Suprapubic skin (tissue), 4 donors: Measurements from ENCODE around the gene NAP1L1. TPM values are rescaled to one million over a fixed set of nuclear protein-coding genes. Genes with fewer than 3 reads are reported as not detected.

Source experiments
- DNase-seq, 2 donors: peaks; one replicate each; pipeline ENCODE4 v3.0.0-alpha.2; 2019; ENCODE audit warnings: low spot score in 2 of 2
- H3K27ac ChIP-seq: fragments of 200-600 bp; sonication (generic); one replicate; pipeline ENCODE4 v1.5.1; 2019
- H3K27me3 ChIP-seq: fragments of 200-600 bp; sonication (generic); one replicate; pipeline ENCODE4 v1.5.1; 2019
- H3K36me3 ChIP-seq: fragments of 200-600 bp; sonication (generic); one replicate; pipeline ENCODE4 v1.5.1; 2019
- H3K4me1 ChIP-seq: fragments of 200-600 bp; sonication (generic); one replicate; pipeline ENCODE4 v1.5.1; 2019
- H3K4me3 ChIP-seq: fragments of 200-600 bp; sonication (generic); one replicate; pipeline ENCODE4 v1.5.1; 2019; ENCODE audit warnings: mild to moderate bottlenecking
- H3K9me3 ChIP-seq: fragments of 200-600 bp; sonication (generic); one replicate; pipeline ENCODE4 v1.5.1; 2019
- EP300 ChIP-seq: sonication (generic); formaldehyde crosslinking; IDR thresholded peaks from one replicate; pipeline ENCODE4 v1.6.1; 2017; ENCODE audit warnings: antibody characterized with exemption
- POLR2A ChIP-seq, 2 donors: fragments of 450-650 bp; IDR thresholded peaks; one replicate each; pipeline ENCODE4 v1.6.1; 2017; ENCODE audit warnings: antibody characterized with exemption in 2 of 2, mild to moderate bottlenecking in 2 of 2, moderate library complexity in 2 of 2
- POLR2AphosphoS5 ChIP-seq, 3 donors: sonication (generic); formaldehyde crosslinking; IDR thresholded peaks; one replicate each; pipeline ENCODE4 v1.6.1; 2017; ENCODE audit warnings: antibody characterized with exemption in 3 of 3
- WGBS: methylation state at CpG from one replicate; pipeline ENCODE4 v1.1.5; 2018; 5-methylcytosine and 5-hydroxymethylcytosine counted together
- total RNA-seq, 4 donors: library from RNA; depleted of rRNA; stranded (reverse); fragments of >200 nt; gene quantifications; one replicate each; pipeline ENCODE4 v1.1.0, GENCODE V29; 2016
- TF ChIP-seq, protein P1 (sequence below), 2 donors: fragments of 200-600 bp in 1 of 2; fragments of 450-650 bp in 1 of 2; sonication (generic) in 1 of 2; IDR thresholded peaks; one replicate each; pipeline ENCODE4 v1.5.1; 2016 to 2019; ENCODE audit warnings: antibody characterized with exemption in 2 of 2, mild to moderate bottlenecking in 1 of 2, moderate library complexity in 1 of 2

Gene NAP1L1
- total RNA-seq, 4 donors from 2014 or later: 159 to 243 (median 186) TPM

DNA sequence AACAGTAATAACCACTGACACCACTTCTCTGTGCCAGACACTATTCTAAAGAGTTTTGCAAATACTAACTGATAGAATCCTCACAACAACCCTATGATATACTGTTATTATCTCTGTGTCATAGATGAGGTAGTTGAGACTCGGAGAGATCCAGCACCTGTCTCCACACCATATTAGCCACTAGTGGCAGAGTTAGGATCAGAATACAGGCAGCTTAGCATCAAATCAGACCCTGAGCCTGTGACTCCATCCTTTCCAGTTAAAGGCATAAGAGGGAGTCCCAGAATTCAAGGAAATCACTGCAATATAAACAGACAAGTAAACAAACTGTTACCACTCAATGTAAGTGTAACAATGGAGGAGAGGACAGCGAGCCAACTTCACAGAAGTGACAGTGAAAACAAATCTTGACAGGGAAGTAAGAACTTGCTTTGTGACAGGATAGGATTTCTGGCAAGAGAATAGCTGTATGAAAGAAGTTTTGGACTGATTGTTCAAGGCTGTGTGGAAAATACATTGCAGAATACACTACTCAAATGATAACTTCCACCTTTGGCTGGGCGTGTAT, 11.7 kb upstream of the NAP1L1 start:
- Histone ChIP-seq H3K27ac (no peak overlapping the region), H3K27me3 (no peaks in the 10 kb centered on the region), H3K9me3 (no peaks in the 10 kb centered on the region), H3K4me3 (no peak overlapping the region), H3K36me3 (no peaks in the 10 kb centered on the region), H3K4me1 (peaks cover 4% of the 10 kb centered on the region)
- no peak for DNase-seq
- TF ChIP-seq, protein P1, sequence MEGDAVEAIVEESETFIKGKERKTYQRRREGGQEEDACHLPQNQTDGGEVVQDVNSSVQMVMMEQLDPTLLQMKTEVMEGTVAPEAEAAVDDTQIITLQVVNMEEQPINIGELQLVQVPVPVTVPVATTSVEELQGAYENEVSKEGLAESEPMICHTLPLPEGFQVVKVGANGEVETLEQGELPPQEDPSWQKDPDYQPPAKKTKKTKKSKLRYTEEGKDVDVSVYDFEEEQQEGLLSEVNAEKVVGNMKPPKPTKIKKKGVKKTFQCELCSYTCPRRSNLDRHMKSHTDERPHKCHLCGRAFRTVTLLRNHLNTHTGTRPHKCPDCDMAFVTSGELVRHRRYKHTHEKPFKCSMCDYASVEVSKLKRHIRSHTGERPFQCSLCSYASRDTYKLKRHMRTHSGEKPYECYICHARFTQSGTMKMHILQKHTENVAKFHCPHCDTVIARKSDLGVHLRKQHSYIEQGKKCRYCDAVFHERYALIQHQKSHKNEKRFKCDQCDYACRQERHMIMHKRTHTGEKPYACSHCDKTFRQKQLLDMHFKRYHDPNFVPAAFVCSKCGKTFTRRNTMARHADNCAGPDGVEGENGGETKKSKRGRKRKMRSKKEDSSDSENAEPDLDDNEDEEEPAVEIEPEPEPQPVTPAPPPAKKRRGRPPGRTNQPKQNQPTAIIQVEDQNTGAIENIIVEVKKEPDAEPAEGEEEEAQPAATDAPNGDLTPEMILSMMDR (IDR thresholded peaks at IDR 0.05): no peak
- TF ChIP-seq POLR2A (IDR thresholded peaks at IDR 0.05): no peak
- no peak for TF ChIP-seq POLR2AphosphoS5 (IDR thresholded peaks at IDR 0.05)
- TF ChIP-seq EP300: no peak
- WGBS: 86% methylated on average over 3 of the region's 3 CpGs

DNA sequence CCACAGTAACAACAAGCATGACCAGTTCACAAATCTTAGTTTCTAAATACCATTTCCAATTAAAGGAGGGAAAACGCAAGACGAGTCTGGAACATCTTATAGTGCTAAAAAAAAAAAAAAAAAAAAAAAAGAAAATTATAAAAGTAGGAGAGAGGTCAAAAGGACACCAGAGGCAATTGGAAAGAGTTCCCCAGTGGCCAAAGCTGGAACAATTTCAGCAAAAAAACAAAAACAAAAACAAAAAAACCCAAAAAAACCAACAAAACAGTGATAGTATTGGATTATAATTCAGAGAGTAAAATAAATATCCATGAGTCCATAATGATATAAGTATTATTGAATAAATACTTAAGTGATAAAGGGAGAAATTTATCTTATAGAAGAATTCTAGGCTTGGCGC, 10.3 kb upstream of the NAP1L1 start:
- no peak for DNase-seq
- TF ChIP-seq POLR2AphosphoS5 (IDR thresholded peaks at IDR 0.05): no peak
- no peak for TF ChIP-seq EP300
- no peak for TF ChIP-seq POLR2A (IDR thresholded peaks at IDR 0.05)
- TF ChIP-seq, protein P1 (IDR thresholded peaks at IDR 0.05): no peak
- WGBS: 87% methylated on average over 3 of the region's 3 CpGs
- Histone ChIP-seq H3K4me3 (no peak overlapping the region), H3K9me3 (no peaks in the 10 kb centered on the region), H3K27ac (no peak overlapping the region), H3K36me3 (no peaks in the 10 kb centered on the region), H3K4me1 (peaks cover 4% of the 10 kb centered on the region), H3K27me3 (no peaks in the 10 kb centered on the region)

DNA sequence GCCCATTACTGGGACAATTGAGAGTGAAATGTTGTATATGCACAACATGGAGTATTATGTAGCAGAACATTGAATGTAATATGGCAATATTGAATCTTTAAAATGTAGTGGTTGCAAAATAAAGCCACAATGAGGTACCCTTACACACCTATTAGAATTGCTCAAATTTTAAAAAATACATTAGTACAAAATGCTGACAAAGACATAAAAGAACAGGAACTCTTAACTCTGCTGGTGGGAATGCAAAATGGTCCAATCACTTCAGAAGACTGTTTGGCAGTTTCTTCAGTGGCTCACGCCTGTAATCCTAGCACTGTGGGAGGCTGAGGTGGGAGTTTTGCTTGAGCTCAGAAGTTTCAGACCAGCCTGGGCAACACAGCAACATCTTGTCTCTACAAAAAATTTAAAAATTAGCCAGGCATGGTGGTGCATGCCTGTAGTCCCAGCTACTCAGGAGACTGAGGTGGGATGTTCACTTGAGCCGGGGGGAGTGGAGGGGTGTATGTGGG, 6.8 kb upstream of the NAP1L1 start:
- H3K36me3 ChIP-seq: no peaks in the 10 kb centered on the region
- no peak overlapping the region for H3K4me3 ChIP-seq
- H3K27me3 ChIP-seq: no peaks in the 10 kb centered on the region
- DNase-seq: no peak
- peaks cover 4% of the 10 kb centered on the region for H3K4me1 ChIP-seq
- no peak overlapping the region for H3K27ac ChIP-seq
- 62% methylated on average over 1 of the region's 2 CpGs for WGBS
- TF ChIP-seq EP300 (no peak), POLR2A (IDR thresholded peaks at IDR 0.05) (no peak), POLR2AphosphoS5 (IDR thresholded peaks at IDR 0.05) (no peak)
- TF ChIP-seq, protein P1 (IDR thresholded peaks at IDR 0.05): no peak
- H3K9me3 ChIP-seq: no peaks in the 10 kb centered on the region

DNA sequence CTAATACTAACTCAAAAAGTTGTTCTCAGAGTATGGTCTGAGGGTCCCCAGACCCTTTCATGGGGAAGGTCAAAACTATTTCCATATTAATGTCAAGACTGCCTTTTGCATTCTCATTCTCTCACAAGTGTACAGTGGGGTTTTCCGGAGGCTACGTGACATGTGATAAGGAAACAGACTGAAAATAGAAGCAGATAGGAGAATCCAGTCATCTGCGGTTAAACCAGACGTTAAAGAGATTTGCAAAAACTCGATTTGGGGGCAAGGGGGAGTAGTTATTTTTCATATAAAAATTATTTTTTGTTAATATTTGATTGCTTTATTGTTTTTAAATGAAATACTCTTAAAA, 1.0 kb upstream of the NAP1L1 start:
- no peak for DNase-seq
- peaks cover 30% of the 10 kb centered on the region for H3K4me1 ChIP-seq
- no peak for TF ChIP-seq EP300
- no peak for TF ChIP-seq POLR2A (IDR thresholded peaks at IDR 0.05)
- no peak for TF ChIP-seq POLR2AphosphoS5 (IDR thresholded peaks at IDR 0.05)
- TF ChIP-seq, protein P1 (IDR thresholded peaks at IDR 0.05): no peak
- no peaks in the 10 kb centered on the region for H3K36me3 ChIP-seq
- peak overlapping the region; percentile 99 for H3K27ac ChIP-seq
- H3K9me3 ChIP-seq: no peaks in the 10 kb centered on the region
- H3K27me3 ChIP-seq: no peaks in the 10 kb centered on the region
- H3K4me3 ChIP-seq: peak overlapping the region; percentile 91
- WGBS: 24% methylated on average over 5 of the region's 5 CpGs

DNA sequence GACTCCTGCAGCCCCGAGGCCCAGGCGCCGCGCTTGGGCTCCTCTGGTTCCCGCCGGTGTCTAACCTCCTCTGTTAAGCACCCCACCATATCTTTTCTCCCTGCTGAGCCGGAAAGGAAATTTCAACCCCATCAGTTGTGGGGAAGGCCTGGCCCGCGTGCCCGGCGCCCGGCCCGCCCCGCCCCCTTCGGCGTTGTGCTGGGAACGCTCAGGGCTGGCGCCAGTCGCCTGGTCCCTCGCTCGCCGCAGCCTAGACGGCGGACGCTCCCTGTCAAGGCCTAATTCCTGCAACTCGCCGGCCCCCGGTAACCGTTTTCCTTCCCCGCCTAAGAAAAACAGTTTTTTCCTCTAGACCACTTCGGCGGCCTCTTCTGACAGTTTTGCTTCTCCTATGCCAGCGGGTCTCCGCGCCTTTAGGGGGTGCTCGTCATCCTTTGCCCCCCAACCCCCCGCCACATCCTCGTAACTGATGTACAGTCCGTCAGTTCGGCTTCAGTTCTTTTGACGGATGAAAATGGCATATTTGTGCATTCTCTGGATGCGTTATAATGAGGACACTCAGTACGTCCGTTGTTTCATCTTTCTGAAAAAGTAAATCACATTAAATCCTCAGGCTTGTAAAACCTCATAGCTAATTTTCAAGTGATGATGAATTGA, 506 bp upstream of the NAP1L1 start:
- H3K36me3 ChIP-seq: no peaks in the 10 kb centered on the region
- TF ChIP-seq, protein P1 (IDR thresholded peaks at IDR 0.05): no peak
- no peak for TF ChIP-seq POLR2AphosphoS5 (IDR thresholded peaks at IDR 0.05)
- no peak for TF ChIP-seq POLR2A (IDR thresholded peaks at IDR 0.05)
- no peak for TF ChIP-seq EP300
- H3K27ac ChIP-seq: peak overlapping the region; percentile 99
- H3K4me3 ChIP-seq: peak overlapping the region; percentile 91
- peaks cover 30% of the 10 kb centered on the region for H3K4me1 ChIP-seq
- no peaks in the 10 kb centered on the region for H3K9me3 ChIP-seq
- WGBS: under 1% methylated on average over 40 of the region's 44 CpGs
- peak in 1 of 2 donors; percentile 88 for DNase-seq
- no peaks in the 10 kb centered on the region for H3K27me3 ChIP-seq
